Astrocyte of the spinal cord (primary cell): ENCODE results near the gene STX2.

ENCODE experiments used
- DNase-seq: peaks from one replicate; pipeline ENCODE4 v3.0.0; 2011; ENCODE audit warnings: low read depth, low spot score
- H3K4me3 ChIP-seq: 2 replicates; pipeline ENCODE4 v1.5.1; 2011; ENCODE audit warnings: low read depth, mild to moderate bottlenecking, low read length, moderate library complexity
- in situ Hi-C: cut with HindIII; loops from 2 replicates; pipeline ENCODE4 v1.10.0; 2017; ENCODE audit warnings: low sequenced_read_pairs
- TF ChIP-seq, protein P1 (sequence below): IDR thresholded peaks from 2 replicates; pipeline ENCODE4 v1.5.1; 2012; ENCODE audit warnings: low read depth, mild to moderate bottlenecking, low read length, inconsistent platforms

Gene STX2

DNA sequence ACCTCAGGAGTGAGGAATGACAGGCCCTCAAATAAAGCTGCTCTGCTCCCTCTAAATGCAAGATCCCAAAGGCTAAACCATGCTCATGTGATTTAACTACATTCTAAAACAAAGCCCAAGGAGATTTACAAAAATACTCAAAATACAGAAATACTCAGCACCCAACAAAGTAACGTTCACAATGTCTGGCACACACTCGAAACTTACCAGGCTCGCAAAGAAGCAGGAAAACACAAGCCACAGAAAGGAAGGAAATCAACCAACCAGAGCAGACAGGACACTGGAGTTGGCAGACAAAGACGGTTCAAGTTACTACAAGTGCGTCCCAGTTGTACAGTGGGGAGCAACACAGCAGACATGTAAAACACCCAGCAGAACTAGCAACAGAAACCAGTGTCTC lies 33.4 kb downstream of the STX2 start:
- TF ChIP-seq, protein P1, sequence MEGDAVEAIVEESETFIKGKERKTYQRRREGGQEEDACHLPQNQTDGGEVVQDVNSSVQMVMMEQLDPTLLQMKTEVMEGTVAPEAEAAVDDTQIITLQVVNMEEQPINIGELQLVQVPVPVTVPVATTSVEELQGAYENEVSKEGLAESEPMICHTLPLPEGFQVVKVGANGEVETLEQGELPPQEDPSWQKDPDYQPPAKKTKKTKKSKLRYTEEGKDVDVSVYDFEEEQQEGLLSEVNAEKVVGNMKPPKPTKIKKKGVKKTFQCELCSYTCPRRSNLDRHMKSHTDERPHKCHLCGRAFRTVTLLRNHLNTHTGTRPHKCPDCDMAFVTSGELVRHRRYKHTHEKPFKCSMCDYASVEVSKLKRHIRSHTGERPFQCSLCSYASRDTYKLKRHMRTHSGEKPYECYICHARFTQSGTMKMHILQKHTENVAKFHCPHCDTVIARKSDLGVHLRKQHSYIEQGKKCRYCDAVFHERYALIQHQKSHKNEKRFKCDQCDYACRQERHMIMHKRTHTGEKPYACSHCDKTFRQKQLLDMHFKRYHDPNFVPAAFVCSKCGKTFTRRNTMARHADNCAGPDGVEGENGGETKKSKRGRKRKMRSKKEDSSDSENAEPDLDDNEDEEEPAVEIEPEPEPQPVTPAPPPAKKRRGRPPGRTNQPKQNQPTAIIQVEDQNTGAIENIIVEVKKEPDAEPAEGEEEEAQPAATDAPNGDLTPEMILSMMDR: no peak
- in situ Hi-C loops: no loop called here

DNA sequence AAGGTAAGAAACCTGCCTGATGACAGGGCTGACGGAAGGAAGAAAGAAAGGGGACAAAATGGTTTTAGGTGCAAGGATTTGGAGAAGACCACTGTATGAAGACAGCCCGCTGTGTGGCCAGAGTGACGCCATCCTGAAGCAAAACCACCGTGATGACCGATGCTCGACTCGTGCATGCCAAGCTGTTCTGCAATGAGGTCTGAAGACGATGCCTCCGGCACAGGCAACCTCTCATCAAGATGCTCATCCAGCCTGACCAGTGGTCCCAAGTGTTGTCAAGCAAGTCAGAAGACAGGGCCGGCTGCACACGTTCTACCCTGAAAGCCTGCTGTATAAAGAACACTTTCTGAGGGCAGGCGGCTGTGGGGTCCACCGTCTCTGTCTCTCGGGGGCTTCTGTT lies 34.8 kb downstream of the STX2 start:
- H3K4me3 ChIP-seq: no peak overlapping the region
- in situ Hi-C loops: no loop called here
- TF ChIP-seq, protein P1: no peak

More for the DNA sequence above, 33.4 kb downstream of the STX2 start:
- DNase-seq: no peak
- no peak overlapping the region for H3K4me3 ChIP-seq

DNA sequence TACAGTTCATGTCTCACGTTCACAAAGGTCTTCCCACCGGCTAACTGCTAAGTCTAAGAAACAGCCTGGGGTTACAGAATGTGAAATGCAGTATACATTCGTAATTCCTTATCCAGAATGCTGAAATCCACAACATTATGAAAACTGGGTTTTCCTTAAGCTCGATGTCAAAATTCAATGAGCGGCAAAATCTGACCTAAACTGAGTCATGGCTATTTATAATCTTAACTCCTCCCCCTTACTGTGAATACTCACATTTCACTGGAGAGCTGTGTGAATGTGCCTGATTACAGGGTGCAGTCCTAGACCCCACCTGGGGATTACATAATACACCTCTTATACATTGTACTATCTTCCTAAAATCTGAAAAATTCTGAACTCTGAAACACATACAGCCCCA lies 35.3 kb downstream of the STX2 start:
- TF ChIP-seq, protein P1: no peak

More for the DNA sequence above, 34.8 kb downstream of the STX2 start:
- peak; percentile 13 for DNase-seq

DNA sequence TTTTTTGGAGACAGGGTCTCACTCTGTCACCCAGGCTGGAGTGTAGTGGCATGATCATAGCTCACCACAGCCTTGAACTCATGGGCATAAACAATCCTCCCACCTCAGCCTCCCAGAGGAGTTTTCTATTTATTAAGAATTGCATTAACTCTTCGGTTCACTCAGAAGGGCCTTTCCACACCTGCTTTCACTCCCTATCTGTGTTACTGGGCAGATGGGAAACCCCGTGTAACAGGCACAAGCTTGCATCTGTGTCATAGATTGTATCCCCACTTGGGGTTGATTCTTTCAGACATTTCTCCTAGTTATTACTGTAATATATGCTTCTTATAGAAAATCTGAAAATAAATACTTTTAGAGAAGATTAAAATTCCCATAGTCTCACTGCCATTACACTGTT lies 38.7 kb downstream of the STX2 start:
- DNase-seq: no peak
- in situ Hi-C loops: no loop called here
- no peak overlapping the region for H3K4me3 ChIP-seq
- TF ChIP-seq, protein P1: no peak

More for the DNA sequence above, 35.3 kb downstream of the STX2 start:
- no peak overlapping the region for H3K4me3 ChIP-seq
- DNase-seq: peak; percentile 43
- in situ Hi-C loops: no loop called here

DNA sequence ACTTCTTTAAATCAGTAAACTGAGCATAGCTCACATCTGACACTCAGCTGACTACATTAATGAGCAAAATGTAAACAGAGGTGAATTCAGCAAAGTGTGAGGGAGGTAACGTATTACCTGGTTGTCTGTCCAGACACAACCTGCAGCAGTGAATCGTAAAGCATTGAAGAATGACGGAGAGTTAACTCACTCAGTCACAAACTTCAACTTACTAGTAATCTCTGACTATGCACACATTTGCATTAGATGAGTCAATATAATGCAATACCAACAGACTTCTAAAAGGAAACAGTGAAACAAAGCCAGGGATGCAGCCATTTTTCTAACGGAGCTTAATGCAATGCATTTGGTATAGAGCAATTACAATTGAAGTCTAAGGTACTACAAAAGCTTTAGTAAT lies 40.0 kb downstream of the STX2 start:
- TF ChIP-seq, protein P1: no peak
- no peak for DNase-seq
- in situ Hi-C loops: no loop called here
- H3K4me3 ChIP-seq: no peak overlapping the region

DNA sequence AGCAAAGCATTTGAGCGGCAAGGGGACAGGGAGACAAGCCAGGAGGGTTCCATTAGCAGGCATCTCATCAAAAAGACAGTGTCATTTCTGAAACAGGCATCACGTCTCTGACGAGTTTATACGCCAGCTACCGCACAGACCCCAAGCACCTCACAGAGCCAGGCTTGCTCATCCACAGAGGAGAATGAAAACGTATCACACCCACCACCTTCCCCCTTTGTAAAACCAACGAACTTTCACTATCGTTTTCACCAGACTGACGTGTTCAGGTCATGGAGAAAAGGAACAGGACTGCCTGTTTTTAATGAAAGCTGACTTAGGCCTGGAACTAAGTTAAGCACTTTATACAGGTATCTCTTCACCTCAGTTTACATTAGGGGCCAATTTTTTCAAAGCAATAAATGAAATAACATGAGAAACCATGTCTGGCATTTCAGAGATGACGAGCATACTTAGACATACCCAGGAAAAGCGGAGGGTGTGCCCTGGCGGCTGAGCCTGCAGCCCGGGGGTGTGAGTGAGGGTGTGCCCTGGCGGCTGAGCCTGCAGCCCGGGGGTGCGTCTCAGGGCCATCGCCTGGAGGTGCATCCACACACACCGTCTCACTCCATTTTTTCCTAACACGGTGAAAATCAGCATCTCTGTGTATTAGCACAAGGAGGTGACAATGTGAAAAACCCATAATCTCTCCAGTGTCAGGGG lies 41.9 kb downstream of the STX2 start:
- H3K4me3 ChIP-seq: no peak overlapping the region
- no peak for DNase-seq
- TF ChIP-seq, protein P1: no peak
- in situ Hi-C loops: no loop called here
